Choroid plexus epithelial cell (primary cell): Measurements from ENCODE around the gene TSPAN18.

Experiments used
- DNase-seq: peaks from one replicate; pipeline ENCODE4 v3.0.0-alpha.2; 2010; ENCODE audit warnings: low read depth
- H3K4me3 ChIP-seq: 2 replicates; pipeline ENCODE4 v1.5.1; 2011; ENCODE audit warnings: low read depth, mild to moderate bottlenecking, control low read depth, low read length, moderate library complexity
- CTCF ChIP-seq: conservative IDR thresholded peaks from 2 replicates; pipeline ENCODE4 v1.5.1; 2011; ENCODE audit warnings: low read depth, mild to moderate bottlenecking, control low read depth, inconsistent platforms, low read length, moderate library complexity

The TSPAN18 gene

DNA sequence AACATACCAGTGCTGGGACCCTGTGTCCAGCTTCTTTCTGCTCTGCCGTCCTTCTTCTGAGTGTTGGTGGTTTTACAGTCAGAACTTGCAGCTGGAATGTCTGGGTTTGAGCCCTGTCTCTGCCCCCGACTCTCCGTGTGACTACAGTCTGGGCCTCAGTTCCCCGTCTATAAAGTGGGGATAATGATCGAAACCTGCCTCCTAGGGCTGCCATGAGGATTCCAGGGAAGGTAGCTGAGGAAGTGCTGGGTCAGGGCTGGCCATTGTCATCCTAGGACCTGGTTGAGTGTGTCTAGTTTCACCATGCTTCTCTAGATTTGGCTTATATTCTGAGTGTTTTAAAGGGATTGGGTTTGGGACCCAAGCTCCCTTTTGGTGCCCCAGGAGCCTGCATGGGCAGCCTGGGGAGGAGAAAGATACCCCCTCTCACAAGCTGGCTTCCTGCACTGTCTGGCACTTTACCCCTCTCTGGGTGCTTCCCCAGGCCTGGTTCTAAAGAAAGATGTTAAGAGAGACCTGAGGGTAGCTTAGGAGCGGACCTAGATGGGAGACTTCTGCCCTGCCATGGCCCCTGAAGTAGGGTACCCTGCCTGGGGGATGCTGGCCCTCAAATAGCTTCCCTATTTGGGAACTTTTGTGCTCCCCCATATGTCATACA, 49.9 kb downstream of the TSPAN18 start:
- H3K4me3 ChIP-seq: no peak overlapping the region
- TF ChIP-seq CTCF: no peak
- DNase-seq: no peak

DNA sequence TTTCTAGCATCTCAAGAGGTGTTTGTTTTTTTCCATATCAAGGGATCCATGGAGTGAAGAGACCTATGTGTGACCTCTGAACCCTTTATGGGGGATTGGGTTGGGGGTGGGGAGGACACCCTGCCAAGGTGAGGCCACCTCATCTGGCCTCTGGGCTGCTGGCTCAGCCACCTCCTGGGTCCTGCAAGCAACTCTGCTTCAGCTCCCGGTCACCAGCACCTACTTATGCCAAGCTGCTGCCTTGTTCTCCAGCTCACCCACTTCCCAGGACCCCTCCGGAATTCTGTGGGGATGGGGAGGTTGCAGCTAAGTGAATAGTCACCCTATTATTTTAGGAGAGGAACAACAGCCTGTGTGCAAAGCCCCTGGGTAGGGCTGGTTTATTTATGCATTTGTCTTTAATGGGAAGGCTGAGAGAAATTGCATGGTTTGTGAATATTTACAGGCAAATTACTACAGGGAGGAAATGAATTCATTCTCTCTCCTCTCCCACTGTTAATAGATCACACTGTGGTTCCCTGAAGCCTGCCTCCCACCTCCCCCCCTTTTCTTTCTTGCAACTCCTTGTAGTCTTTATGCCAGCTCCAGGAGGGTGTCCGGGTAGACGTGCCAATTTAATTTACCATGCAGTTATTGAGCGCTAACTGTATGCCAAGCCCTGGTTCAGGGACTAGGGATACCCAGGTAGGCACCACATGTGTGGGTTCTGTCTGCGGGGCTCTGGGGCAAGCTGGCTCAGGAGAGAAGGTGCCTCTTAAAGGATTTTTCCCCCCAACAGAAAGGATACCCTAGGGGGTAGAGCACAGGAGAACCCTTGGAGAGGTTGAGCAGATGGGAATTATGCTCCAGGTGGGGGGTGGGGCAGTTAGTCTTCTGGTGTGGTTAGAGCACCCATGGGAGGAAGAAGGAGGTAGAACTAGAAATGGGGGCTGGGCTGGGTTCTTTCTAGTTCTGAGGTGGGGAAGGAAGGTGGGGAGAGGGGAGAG, 50.7 kb downstream of the TSPAN18 start:
- no peak for TF ChIP-seq CTCF
- DNase-seq: no peak
- no peak overlapping the region for H3K4me3 ChIP-seq

DNA sequence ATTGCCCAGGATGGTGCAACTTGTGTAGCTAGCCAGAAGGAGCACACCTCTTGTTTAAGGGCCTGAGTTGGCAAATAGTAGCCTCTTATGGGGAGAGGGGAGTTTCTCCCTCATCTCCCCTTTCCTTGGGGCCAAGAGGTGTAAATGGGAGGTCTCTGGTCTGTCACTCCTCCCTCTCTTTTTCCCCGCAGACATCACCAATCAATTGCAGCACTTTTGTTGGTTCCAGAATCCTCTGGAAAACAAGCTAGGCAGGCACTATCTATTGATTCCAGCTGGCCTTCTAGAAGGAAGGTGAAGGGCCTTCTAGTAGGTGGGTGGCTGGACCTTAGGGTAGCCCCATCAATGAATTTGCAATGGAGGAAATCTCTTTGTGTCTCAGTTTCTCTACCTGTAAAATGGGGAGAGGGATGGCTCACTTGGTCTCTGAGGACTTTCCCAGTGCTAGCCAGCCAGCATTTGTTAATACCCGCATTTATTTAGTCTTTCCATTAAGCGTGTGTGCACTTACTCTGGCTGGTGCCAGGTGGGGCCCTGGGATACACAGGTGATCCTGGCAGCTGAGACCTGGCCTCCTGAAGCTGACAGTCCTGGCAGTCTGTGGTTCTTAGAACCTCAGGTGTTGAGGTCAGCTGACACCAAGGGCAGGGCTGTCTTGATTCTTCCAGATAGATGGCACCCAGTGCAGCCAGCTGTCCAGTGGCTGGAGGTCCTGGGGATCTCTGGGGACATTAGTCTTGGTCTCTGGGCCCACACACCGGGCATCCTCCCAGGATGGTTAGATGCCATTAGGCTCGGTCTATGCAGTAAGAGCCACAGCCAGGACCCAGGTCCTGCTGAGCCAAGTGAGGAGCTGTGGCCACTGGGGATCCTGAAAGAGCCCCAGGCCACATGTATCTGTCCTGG, 51.7 kb downstream of the TSPAN18 start:
- H3K4me3 ChIP-seq: no peak overlapping the region
- DNase-seq: no peak
- TF ChIP-seq CTCF: no peak

GRCh38 chr11:44779736-44780520, 53.2 kb downstream of the TSPAN18 start:
- no peak for DNase-seq
- TF ChIP-seq CTCF: no peak

DNA sequence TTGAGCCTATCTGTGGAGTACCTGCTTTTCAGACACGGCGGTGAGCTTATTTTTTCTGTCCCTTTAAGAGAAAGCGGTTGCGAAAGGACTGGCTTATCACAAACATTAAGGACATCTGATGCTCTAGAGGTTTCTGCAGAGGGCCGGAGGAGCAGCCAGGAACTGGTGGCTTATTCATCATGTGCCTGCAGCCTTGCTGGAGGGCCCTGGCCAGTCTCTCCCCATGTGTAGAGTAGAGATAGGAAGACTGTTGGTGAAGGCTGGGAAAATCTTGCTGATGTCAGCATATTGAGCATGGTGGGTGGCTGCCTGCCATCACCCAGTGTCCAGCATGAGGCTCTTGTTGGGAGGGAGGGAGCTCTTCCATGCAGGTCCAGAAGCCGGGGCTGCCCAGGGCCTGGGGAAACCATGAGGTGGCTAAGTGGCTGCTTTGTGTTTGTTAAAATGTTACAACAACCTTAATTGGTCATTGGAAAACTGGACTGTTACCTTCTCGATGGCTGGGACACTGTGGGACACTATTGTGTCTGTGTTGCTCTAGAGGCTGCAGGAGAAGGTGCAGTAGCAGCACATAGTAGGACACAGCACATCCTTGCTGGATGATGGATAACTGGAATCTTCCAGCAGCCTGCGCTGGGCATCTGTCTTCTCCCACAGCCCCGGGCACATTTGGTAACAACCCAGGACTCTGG, 54.3 kb downstream of the TSPAN18 start:
- TF ChIP-seq CTCF: no peak
- peak; percentile 80 for DNase-seq
- H3K4me3 ChIP-seq: no peak overlapping the region

More at GRCh38 chr11:44779736-44780520, 53.2 kb downstream of the TSPAN18 start:
- no peak overlapping the region for H3K4me3 ChIP-seq
